ENCODE measurements around the gene PEPD.

PEPD gene

GRCh38 chr19:33391631-33392249 lies 129.9 kb downstream of the PEPD start:
- DNase-seq: no peak

DNA sequence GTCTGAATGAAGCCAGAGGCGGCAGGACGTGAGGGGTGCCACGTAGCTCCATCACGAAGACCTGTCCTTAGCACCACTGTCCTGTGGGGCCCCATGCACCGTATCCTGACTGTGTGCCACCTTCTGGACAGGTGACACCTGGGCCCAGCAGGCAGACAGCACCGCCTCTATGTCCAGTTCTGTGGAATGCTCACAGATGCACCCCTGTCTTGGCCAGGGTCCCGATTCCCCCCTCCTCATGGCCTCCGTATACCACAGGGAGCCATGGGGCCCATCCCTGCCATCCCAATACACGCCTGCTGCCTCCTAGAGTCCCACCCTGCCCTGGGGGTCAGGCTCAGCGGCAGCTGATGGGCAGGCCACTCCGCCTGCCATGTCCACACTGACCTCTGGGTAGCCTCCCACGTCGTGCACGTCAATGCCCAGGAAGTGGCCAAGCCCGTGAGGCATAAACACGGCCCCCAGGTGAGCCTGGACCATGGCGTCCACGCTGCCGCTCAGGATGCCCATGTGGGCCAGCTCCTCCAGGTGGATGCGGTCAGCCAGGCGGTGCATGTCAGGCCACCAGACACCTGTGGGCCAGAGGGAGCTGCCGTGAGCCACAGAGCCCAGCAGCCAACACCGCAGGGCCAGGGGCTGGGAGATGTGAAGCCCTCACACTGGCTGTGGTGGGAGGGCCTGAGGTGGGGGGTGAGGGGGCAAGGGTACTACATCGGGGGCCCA lies 130.5 kb downstream of the PEPD start:
- no peak for DNase-seq

GRCh38 chr19:33390101-33390907 lies 131.3 kb downstream of the PEPD start:
- DNase-seq: no peak

DNA sequence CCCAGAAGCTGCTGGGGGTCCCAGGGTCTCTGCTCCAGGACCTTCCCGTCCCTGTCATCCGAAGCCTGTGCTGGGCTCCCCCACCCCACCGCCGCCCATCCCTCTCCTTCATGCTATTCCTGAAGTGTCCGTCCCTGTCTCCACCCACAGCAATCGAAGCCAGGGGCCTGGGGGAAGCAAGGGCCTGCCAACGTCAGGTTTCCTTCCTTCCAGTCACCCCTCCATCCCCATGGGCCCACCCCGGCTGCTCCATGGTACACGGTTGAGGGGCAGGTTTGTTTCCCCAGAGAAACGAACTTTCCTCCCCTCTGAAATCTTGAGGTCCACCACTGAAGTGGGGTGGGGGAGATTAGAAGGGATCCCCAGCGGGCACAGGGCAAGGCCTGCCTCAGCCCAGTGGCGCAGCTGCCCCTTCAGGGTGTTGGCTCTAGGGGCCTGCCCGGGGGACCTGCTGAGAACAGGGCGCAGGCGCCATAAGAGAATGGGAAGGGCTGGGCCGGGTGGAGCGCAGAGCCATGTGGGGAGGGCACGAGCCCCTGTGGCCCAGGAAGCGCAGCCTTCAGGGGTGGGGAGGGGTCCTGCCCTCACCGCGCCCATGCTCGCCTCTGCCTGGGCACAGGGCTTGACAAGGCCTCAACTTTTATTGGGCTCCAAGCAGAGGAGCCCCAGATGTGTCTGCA lies 132.0 kb downstream of the PEPD start:
- DNase-seq: no peak

GRCh38 chr19:33388725-33389420 lies 132.7 kb downstream of the PEPD start:
- DNase-seq: no peak

DNA sequence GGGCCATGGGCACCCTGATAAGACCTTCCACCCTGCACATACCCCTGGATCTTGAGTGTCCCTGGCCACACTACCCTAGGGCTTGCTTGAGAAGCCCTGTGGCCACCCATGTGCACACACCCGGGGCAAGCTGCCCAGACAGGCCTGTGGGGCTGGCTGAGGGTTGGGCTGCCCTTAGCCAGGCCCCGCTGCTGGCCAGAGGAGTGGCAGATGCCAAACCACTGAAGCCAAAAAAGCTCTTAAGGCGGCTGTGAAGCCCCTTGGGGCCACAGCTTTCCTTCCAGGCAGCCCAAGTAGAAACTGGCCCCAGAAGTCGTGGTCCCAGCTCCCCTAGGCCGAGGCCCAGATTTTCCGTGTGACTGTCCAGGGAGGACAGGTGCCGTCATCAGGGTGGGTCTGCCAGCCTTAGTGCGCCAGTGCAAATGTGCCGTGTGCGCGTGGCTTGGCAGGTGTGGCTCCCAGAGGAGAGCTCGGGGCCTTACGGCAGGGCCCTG lies 133.3 kb downstream of the PEPD start:
- no peak for DNase-seq

- DNase-seq: no peak
Measured at GRCh38 chr19:33387351-33388230, 134.0 kb downstream of the PEPD start.

- DNase-seq: no peak
Measured at GRCh38 chr19:33386361-33386858, 135.2 kb downstream of the PEPD start.

DNA sequence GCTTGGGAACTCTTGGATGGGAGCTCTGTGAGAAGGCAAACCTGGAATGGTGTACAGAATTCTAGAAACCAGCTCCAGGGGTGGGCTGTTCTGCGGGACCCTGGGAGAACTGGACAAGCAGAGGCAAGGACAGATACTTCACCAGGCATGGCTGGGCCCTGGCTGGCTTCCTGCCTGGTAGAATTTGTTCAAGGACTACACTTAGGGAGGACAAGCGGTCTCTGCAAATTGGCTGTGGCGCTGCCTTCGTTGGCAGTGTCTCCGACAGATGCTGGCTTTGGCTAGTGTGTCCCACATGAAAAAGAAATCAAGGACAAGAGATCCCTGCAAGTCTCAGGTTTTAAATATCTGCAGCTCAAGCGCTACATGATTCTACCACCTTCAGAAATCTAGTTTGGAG lies 135.6 kb downstream of the PEPD start:
- no peak for DNase-seq

DNA sequence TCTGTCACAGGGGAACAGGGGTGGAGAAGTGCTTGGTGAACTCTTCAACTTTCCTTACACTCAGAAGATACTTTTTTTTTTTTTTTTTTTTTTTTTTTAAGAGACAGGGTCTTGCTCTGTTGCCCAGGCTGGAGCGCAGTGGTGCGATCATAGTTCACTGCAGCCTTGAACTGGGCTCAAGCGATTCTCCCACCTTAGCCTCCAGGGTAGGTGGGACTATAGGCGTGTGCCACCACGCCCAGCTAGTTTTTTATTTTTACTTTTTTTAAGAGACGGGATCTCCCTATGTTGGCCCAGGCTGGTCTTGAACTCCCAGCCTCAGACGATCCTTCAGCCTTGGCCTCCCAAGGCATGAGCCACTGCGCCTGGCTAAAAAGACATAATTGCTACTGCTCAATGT lies 136.6 kb downstream of the PEPD start:
- DNase-seq: no peak

GRCh38 chr19:33383720-33384292 lies 137.8 kb downstream of the PEPD start:
- DNase-seq: no peak

DNA sequence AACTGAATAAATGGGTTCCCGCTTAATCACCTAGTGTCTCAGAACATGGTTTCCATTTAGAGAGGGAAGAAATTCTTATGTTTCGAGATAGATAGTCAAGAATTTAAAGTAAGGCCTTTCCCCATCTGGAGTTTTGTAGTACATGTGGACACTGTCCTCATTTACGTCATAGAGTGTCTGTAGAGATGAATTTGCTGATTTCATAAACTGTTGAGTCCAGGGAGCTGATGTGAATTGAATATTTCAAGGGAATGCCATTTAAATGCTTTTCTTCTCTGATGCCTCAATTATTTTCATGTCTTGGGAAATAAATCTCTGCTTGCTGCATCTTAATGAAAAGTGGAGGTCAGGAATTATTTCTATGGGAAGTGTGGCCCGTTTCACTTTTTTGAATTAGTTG lies 138.6 kb downstream of the PEPD start:
- no peak for DNase-seq

DNA sequence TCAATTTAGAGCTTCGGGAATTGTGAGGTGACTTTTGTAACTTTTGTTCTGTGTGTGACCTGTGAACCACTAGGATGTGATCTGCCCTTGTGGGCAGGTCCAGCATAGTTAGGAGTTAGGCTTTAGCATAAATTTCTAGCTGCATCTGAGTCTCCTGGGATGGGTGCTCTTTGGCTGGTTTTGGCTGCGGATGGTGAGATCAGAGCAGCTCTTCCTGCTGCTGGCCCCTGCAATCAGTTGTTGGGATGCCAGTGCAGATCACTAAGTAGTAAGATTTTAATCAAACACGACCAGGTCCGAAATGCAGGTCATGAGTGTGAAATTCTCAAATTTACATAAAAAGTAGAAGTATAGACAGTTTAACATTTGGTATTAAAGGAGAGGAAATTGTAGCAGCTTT lies 139.6 kb downstream of the PEPD start:
- DNase-seq: no peak

- DNase-seq: no peak
Measured at GRCh38 chr19:33381101-33381500, 140.5 kb downstream of the PEPD start.

GRCh38 chr19:33379151-33379829 lies 142.3 kb downstream of the PEPD start:
- DNase-seq: no peak

GRCh38 chr19:33377586-33378475 lies 143.8 kb downstream of the PEPD start:
- DNase-seq: no peak

DNA sequence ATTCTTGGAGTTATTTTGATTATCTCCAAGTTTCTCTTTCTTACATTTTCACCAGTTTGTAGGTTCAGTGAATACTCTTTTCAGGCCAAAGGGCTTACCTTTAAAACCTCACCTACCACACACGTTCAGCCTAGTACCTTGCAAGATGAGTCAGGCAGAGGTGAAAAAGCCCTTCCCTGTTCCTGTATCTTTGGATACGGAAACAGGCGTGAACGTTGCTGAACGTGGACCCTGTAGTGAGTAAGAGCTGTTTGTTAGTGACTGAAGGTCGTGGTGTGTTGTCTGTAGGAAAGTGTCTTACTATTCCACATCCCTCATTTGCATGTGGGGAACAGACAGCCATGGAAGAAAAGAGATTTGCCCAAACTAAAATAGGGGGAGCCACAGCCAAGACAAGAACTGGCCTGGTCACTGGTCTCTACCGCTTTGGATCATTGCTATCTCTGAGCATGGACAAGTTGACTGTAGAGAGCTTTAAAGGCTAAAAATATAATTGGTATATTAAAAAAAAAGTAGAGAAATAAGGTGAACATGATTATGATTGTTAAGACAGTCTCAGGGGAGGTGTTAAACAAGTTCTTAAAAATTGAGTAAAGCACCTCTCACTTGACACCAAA lies 144.5 kb downstream of the PEPD start:
- no peak for DNase-seq

- DNase-seq: no peak
Measured at GRCh38 chr19:33376423-33376822, 145.2 kb downstream of the PEPD start.

GRCh38 chr19:33375837-33376159 lies 145.8 kb downstream of the PEPD start:
- no peak for DNase-seq

All from CD4-positive, alpha-beta T cell treated with Interleukin-12 subunit alpha and Interleukin-12 subunit beta, for 1 hour (primary cell).